ENCODE results near the gene CKS1B. TPM values are rescaled to one million over a fixed set of nuclear protein-coding genes. Genes with fewer than 3 reads are reported as not detected.
A peak's percentile ranks its signal among the peaks of the same experiment; 100 is the strongest.

The CKS1B gene
- total RNA-seq, 2 experiments from 2014 or later: 204 to 230 TPM

DNA sequence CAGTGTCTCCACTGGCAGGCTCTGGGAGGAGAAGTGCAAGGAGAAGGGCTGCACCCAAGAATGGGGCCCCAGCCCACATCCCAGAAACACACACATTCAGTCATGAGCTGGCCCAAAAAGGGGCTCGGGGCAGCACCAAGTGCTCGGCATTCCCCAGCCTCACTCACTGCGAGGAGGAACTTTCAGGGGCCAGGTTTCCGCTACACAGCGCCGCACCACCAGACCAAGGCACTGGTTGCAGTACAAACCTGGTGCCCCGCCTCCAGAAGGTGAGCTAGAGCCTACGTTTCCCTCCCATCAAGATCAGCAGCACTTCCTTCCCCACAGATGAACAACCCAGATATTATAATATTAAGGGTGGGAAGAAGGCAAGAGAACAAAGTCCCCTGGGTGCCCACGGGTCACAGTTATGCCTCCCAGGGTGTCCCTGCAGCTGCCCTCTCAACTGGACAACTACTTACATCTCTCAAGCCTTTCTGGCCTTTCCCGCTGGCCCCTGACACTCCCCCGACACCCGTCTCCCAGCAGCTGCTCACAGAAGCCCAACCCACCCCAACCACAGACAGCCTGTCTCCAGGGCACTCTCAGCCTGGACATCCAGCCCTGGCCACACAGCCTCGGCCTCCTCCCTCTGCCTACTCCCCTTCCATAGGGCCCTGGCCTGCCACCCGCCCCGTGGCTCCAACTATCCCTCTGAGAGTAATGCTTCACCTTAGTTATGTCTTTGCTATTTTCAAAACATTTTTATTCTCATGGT is 22.4 kb upstream of the CKS1B start:
- peak overlapping the region; percentile 72 for H3K4me3 ChIP-seq (ENCODE audit: low read depth, low read length, poor library complexity, severe bottlenecking)

DNA sequence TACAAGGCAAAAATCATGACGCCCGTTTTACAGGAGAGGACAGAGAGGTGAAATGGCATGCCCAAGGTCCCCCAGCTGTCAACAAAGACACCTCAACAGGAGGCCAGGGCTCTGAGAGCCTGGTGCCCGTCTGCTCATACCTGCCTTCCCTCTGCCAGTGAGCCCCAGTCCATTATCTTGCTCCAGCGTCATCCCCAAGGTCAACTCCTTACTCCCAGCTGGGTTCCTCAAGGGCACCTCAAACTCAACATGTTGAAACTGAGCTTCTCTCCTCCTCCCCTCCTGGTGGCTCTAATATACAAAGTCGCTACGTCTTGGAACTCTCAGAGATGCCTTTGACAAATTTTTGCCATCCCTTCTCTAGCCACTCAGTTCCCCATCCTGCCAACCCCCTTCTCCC is 21.8 kb upstream of the CKS1B start:
- no peaks in the 10 kb centered on the region for H3K9me2 ChIP-seq (ENCODE audit: insufficient read depth, low read length)
- TF ChIP-seq, protein P1, sequence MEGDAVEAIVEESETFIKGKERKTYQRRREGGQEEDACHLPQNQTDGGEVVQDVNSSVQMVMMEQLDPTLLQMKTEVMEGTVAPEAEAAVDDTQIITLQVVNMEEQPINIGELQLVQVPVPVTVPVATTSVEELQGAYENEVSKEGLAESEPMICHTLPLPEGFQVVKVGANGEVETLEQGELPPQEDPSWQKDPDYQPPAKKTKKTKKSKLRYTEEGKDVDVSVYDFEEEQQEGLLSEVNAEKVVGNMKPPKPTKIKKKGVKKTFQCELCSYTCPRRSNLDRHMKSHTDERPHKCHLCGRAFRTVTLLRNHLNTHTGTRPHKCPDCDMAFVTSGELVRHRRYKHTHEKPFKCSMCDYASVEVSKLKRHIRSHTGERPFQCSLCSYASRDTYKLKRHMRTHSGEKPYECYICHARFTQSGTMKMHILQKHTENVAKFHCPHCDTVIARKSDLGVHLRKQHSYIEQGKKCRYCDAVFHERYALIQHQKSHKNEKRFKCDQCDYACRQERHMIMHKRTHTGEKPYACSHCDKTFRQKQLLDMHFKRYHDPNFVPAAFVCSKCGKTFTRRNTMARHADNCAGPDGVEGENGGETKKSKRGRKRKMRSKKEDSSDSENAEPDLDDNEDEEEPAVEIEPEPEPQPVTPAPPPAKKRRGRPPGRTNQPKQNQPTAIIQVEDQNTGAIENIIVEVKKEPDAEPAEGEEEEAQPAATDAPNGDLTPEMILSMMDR (conservative IDR thresholded peaks at IDR 0.05; ENCODE audit: low read length): no peak
- no peak for TF ChIP-seq EZH2phosphoT487 (IDR thresholded peaks at IDR 0.05; ENCODE audit: borderline replicate concordance, low read depth, low read length)
- no peak overlapping the region for H2AFZ ChIP-seq (ENCODE audit: low read length)
- H3K9me3 ChIP-seq (ENCODE audit: low read length): no peaks in the 10 kb centered on the region
- peak overlapping the region; percentile 87 for H3K27ac ChIP-seq (ENCODE audit: low read depth, low read length, poor library complexity, severe bottlenecking)
- H3K79me2 ChIP-seq (ENCODE audit: insufficient read depth, low read depth, low read length): peaks cover 26% of the 10 kb centered on the region; the same call in 1 of the 2 replicates
- intact Hi-C loops (cut with micrococcal nuclease; ENCODE audit: unreplicated experiment): no loop called here
- no TSS peak for BruUV-seq (replicated peaks)
- peak overlapping the region; percentile 85 for H3K4me2 ChIP-seq (ENCODE audit: low read length)
- no peaks in the 10 kb centered on the region for H4K20me1 ChIP-seq (ENCODE audit: insufficient read depth, low read length)
- POLR2A ChIA-PET: interaction anchor here (0.6 to 1.1 kb wide), 2 partner anchors 16 to 31 kb away, joined by 3 read pairs; partner anchors contain the start of genes FLAD1 and PMVK
- CTCF ChIA-PET (ENCODE audit: unreplicated experiment): interaction anchor here (3.4 kb wide), 1 partner anchor 8 kb away, joined by 13 read pairs; no protein-coding TSS in a partner anchor
- H3K36me3 ChIP-seq (ENCODE audit: insufficient read depth, low read length): peaks cover 17% of the 10 kb centered on the region
- H3K4me3 ChIP-seq (ENCODE audit: low read depth, low read length, poor library complexity, severe bottlenecking): peak overlapping the region; percentile 72
- peaks cover 66% of the 10 kb centered on the region for H3K4me1 ChIP-seq (ENCODE audit: insufficient read depth, low read length, poor library complexity, severe bottlenecking)
- DNase-seq (ENCODE audit: low spot score): no peak

More for the DNA sequence above, 22.4 kb upstream of the CKS1B start:
- Histone ChIP-seq H3K79me2 (ENCODE audit: insufficient read depth, low read depth, low read length) (peaks cover 26% of the 10 kb centered on the region; the same call in 1 of the 2 replicates), H3K36me3 (ENCODE audit: insufficient read depth, low read length) (peaks cover 17% of the 10 kb centered on the region), H3K9me2 (ENCODE audit: insufficient read depth, low read length) (no peaks in the 10 kb centered on the region), H2AFZ (ENCODE audit: low read length) (peak overlapping the region; percentile 37; the same call in 1 of the 2 replicates), H4K20me1 (ENCODE audit: insufficient read depth, low read length) (no peaks in the 10 kb centered on the region), H3K4me1 (ENCODE audit: insufficient read depth, low read length, poor library complexity, severe bottlenecking) (peaks cover 63% of the 10 kb centered on the region), H3K27ac (ENCODE audit: low read depth, low read length, poor library complexity, severe bottlenecking) (peak overlapping the region; percentile 87), H3K4me2 (ENCODE audit: low read length) (peak overlapping the region; percentile 85), H3K9me3 (ENCODE audit: low read length) (no peaks in the 10 kb centered on the region)
- DNase-seq (ENCODE audit: low spot score): peak; percentile 80
- intact Hi-C loops (cut with micrococcal nuclease; ENCODE audit: unreplicated experiment): no loop called here
- BruUV-seq (replicated peaks): no TSS peak
- CTCF ChIA-PET (ENCODE audit: unreplicated experiment): interaction anchor here (0.6 kb wide), 1 partner anchor 82 kb away, joined by 4 read pairs; the partner anchor contains the start of gene KCNN3
- no peak for TF ChIP-seq EZH2phosphoT487 (IDR thresholded peaks at IDR 0.05; ENCODE audit: borderline replicate concordance, low read depth, low read length)
- TF ChIP-seq, protein P1 (conservative IDR thresholded peaks at IDR 0.05; ENCODE audit: low read length): 0 out of 2 replicates have a peak, but pooled peaks have one; percentile 18
- POLR2A ChIA-PET: interaction anchor here (0.6 to 1.0 kb wide), 2 partner anchors 9 to 31 kb away, joined by 3 to 4 read pairs; partner anchors contain the start of gene FLAD1

Data from OCI-LY7 (cell line).